ENCODE measurements around the gene MAGEH1.
"Not testable (repeated sequence)": the region's sequence is repeated elsewhere in the genome, so short reads cannot be mapped to it uniquely, and the experiment has no call there.

Gene MAGEH1

GRCh38 chrX:55451990-55452832 lies at the start of gene MAGEH1:
TSS of gene MAGEH1 (plus strand) at chrX:55452127. CDS start at chrX:55452375, 248 bp downstream.
- DNase-seq (ENCODE audit: low read depth, low spot score) = peak; percentile 2
- H3K27ac ChIP-seq = no peak within 1 kb of the TSS

DNA sequence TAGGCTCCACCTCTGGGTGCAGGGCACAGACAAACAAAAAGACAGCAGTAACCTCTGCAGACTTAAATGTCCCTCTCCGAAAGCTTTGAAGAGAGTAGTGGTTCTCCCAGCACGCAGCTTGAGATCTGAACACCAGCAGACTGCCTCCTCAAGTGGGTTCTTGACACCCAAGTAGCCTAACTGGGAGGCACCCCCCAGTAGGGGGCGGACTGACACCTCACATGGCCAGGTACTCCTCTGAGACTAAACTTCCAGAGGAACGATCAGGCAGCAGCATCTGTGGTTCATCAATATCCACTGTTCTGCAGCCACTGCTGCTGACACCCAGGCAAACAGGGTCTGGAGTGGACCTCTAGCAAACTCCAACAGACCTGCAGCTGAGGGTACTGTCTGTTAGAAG lies 24.8 kb upstream of the MAGEH1 start:
- not testable (repeated sequence) for H3K27ac ChIP-seq; DNase-seq (ENCODE audit: low read depth, low spot score)

- not testable (repeated sequence) for H3K27ac ChIP-seq; DNase-seq (ENCODE audit: low read depth, low spot score)
These were observed 8.5 kb upstream of the MAGEH1 start for GRCh38 chrX:55443468-55443867.

DNA sequence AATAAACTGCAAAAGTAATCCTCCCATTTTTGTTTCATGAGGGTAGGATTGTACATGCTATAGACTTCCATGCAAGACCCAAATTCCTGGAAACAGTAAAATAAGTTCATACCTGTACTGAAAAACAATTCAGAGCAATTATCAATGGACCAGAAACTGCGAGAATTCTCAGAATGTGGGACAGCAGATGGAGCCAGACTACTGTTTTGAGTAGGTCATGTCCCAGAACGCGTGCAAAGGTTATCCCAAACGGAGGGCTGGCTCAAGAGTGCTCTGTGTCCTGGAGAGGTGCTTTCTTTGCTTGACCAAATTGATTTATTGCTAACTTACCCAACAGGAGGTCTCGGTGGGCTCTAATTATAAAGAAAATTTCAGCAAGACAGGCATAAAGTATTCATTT lies 1.7 kb upstream of the MAGEH1 start:
- H3K27ac ChIP-seq = no peak overlapping the region
- no peak for DNase-seq (ENCODE audit: low read depth, low spot score)

GRCh38 chrX:55451141-55451540 lies 786 bp upstream of the MAGEH1 start:
- no peak for DNase-seq (ENCODE audit: low read depth, low spot score)
- H3K27ac ChIP-seq = no peak overlapping the region

DNA sequence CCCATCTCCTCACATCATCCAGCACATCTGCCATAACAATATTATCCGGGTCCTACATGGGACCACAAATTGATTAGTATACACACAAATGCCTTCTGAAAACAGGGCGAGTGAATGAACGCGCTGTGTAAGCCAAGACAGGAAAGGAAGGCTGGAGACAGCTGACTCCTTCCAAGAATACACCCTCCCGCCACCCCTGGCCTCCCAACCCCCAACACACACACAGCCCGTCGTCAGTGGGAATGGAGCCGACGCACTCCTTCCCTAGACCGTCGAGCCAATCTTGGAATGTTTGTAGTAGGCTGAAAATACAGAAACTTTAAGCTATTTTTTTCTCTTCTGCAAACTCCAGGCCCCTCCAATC lies 319 bp upstream of the MAGEH1 start:
- no peak for DNase-seq (ENCODE audit: low read depth, low spot score)
- no peak overlapping the region for H3K27ac ChIP-seq

DNA sequence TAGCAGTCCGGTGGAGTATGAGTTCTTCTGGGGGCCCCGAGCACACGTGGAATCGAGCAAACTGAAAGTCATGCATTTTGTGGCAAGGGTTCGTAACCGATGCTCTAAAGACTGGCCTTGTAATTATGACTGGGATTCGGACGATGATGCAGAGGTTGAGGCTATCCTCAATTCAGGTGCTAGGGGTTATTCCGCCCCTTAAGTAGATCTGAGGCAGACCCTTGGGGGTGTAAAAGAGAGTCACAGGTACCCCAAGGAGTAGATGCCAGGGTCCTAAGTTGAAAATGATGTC lies 852 bp downstream of the MAGEH1 start:
- no peak for DNase-seq (ENCODE audit: low read depth, low spot score)
- no peak overlapping the region for H3K27ac ChIP-seq

GRCh38 chrX:55455708-55456107 lies 3.8 kb downstream of the MAGEH1 start:
- DNase-seq (ENCODE audit: low read depth, low spot score); H3K27ac ChIP-seq: not testable (repeated sequence)

GRCh38 chrX:55459426-55459825 lies 7.5 kb downstream of the MAGEH1 start:
- DNase-seq (ENCODE audit: low read depth, low spot score); H3K27ac ChIP-seq: not testable (repeated sequence)

GRCh38 chrX:55459926-55460325 lies 8.0 kb downstream of the MAGEH1 start:
- DNase-seq (ENCODE audit: low read depth, low spot score); H3K27ac ChIP-seq: not testable (repeated sequence)

GRCh38 chrX:55464050-55464449 lies 12.1 kb downstream of the MAGEH1 start:
- H3K27ac ChIP-seq; DNase-seq (ENCODE audit: low read depth, low spot score): not testable (repeated sequence)

DNA sequence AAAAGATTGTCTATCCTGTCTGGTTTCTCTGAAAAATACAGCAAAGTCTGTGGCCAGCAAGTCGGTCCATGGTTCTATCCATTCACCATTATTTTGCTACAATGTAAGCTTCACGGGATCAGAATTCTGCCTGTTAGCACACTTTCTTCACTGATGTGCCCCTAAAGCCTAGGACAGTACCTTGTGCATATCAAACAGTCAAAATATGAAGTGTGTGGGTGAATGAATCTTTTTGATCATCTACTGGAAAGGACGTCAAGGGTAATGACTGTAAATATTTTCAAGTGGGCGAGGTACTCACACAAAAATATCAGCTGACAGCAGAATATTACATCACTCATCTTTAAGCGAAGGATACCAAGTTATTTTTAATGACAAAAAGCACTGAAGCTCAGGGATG lies 13.2 kb downstream of the MAGEH1 start:
- H3K27ac ChIP-seq; DNase-seq (ENCODE audit: low read depth, low spot score): not testable (repeated sequence)

DNA sequence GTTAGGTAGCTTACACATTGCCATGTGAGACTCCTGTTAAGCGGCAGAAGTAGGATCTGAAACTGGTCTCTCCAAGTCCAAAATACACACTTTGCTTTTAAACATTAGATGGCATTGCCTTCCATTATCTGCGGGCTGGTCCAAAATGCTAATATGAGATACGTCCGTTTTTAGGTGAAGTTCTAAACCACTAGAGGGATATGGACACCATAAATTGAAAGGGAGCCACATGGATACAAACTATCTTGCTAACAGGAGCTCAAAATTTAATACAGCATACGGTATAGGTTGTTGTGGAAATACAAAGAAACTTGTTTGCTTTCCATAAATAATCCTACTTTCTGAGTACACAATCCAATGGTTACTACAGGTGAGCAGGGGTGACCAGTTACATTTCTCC lies 13.9 kb downstream of the MAGEH1 start:
- DNase-seq (ENCODE audit: low read depth, low spot score); H3K27ac ChIP-seq: not testable (repeated sequence)

- not testable (repeated sequence) for DNase-seq (ENCODE audit: low read depth, low spot score); H3K27ac ChIP-seq
These were observed 28.0 kb downstream of the MAGEH1 start for GRCh38 chrX:55479956-55480355.

GRCh38 chrX:55480390-55481062 lies 28.6 kb downstream of the MAGEH1 start:
- no peak for DNase-seq (ENCODE audit: low read depth, low spot score)
- no peak overlapping the region for H3K27ac ChIP-seq

DNA sequence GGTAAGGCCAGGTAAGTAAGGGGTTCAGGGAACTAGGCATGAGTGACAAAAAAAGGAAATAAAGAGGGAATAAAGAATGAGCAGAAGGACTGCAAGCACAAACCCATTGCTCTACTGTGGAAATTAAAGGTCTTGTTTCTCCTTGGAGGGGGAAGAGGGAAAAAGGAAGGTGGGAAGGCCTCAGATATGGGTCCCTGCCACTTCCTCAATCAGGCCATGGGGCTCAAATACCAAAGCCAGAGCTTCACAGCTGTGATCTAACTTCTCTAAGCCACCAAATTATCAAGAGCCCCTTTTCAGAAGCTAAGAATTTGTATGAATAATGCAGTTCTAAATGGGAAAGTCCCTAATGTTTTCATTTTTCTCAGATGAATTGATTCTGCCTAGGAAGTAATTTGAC lies 33.0 kb downstream of the MAGEH1 start:
- no peak overlapping the region for H3K27ac ChIP-seq
- no peak for DNase-seq (ENCODE audit: low read depth, low spot score)

DNA sequence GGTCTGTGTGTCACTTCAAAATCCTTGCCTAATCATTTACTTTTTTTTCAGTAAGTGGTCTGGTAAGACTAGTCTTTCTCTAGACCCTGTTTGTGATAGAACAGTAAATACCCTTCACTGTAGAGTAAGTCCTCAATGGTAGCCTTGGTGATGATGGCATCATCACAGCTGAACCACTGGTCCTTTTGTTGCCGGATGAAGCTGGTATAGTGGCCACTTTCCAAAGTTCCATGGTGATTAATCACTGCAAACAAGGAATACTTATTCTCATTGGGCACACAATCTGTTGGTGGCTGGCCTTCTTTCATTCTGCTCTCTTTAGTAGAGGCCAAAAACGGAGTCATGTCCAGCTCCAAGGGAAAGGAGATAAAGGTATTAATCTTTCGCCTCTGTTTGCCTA lies 34.8 kb downstream of the MAGEH1 start:
- H3K27ac ChIP-seq = no peak overlapping the region

DNA sequence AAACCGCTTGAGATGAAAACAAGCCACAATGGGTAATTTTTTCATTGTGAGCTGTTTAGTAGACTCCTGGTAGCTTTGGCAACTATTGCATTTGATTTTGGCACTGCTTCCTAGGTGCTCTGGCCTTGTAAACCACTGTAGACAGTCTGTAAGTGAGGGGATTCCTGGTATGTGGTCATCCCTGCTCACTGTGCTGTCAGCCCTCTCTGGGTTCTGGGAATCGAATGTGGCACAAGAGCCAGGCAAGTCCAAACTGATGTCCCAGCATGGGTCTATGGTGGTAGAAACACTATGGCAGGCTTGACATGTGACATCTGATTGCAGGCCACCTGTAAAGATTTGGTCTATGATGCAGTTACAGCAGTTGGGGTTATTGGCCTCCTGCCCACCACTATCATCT lies 35.2 kb downstream of the MAGEH1 start:
- H3K27ac ChIP-seq = no peak overlapping the region
- DNase-seq (ENCODE audit: low read depth, low spot score) = no peak

More for the DNA sequence above, 34.8 kb downstream of the MAGEH1 start:
- peak; percentile 16 for DNase-seq (ENCODE audit: low read depth, low spot score)

DNA sequence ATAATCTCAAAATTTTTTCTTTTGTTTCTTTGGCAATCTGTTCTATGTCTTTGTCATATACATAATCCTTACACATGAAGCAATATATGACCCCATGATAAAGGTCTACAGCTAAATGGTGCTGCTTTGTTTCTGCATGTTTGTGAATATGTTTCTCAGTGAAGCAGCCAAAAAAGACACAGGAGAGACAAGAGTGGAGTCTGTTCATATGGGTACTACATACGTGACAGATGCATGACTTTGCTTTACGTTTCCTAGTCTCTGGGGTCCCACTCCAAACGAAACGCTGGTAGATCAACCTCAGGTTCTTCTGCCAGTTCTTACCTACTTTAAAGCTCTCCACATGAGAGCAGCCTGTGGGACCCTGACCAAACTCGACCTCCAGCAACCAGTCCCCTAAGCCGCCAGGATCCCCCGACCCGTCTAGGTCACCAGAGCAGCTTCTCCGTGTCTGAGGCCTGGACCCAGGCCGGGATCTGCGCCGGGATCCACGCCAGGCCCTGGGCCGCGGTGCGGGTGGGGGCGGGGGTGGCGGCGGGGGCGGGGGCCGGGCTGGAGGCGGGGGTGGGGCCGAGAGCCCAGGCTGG lies 36.2 kb downstream of the MAGEH1 start:
- DNase-seq (ENCODE audit: low read depth, low spot score) = no peak
- peak overlapping the region; percentile 9 for H3K27ac ChIP-seq

GRCh38 chrX:55488593-55489313 lies 36.8 kb downstream of the MAGEH1 start:
- no peak overlapping the region for H3K27ac ChIP-seq
- DNase-seq (ENCODE audit: low read depth, low spot score) = no peak
